Neural crest cell (in vitro differentiated cells): ENCODE data around the gene AGPAT4. TPM values are rescaled to one million over a fixed set of nuclear protein-coding genes. Genes with fewer than 3 reads are reported as not detected.

Experiments used
- DNase-seq: peaks from one replicate; pipeline ENCODE4 v3.0.0; 2021; ENCODE audit warnings: low read depth, mixed read lengths, low spot score
- H3K27ac Mint-ChIP-seq: one replicate; pipeline ENCODE4 v1.8.0; 2021; ENCODE audit warnings: mild to moderate bottlenecking, mixed read lengths; ENCODE audit not compliant: unreplicated experiment
- H3K27me3 Mint-ChIP-seq: 2 replicates; pipeline ENCODE4 v1.8.0; 2021; ENCODE audit warnings: low read depth, mild to moderate bottlenecking, mixed read lengths
- H3K36me3 Mint-ChIP-seq: 2 replicates; pipeline ENCODE4 v1.8.0; 2021; ENCODE audit warnings: low read depth, mild to moderate bottlenecking, mixed read lengths
- H3K4me1 Mint-ChIP-seq: 2 replicates; pipeline ENCODE4 v1.8.0; 2021; ENCODE audit warnings: mixed read lengths
- H3K4me3 Mint-ChIP-seq: one replicate; pipeline ENCODE4 v1.8.0; 2021; ENCODE audit warnings: mild to moderate bottlenecking, mixed read lengths
- H3K9me3 Mint-ChIP-seq: 2 replicates; pipeline ENCODE4 v1.8.0; 2021; ENCODE audit warnings: mixed read lengths
- CTCF ChIP-seq: fragments of 200-600 bp; sonication (generic); conservative IDR thresholded peaks from 2 replicates; pipeline ENCODE4 v1.5.0; 2021; ENCODE audit warnings: antibody characterized with exemption, mild to moderate bottlenecking
- total RNA-seq: library from RNA; stranded (reverse); gene quantifications from 2 replicates; pipeline ENCODE4 v1.2.1, GENCODE V29; 2021

AGPAT4 gene
- total RNA-seq, 1 donor from 2014 or later, result 37.6 TPM

DNA sequence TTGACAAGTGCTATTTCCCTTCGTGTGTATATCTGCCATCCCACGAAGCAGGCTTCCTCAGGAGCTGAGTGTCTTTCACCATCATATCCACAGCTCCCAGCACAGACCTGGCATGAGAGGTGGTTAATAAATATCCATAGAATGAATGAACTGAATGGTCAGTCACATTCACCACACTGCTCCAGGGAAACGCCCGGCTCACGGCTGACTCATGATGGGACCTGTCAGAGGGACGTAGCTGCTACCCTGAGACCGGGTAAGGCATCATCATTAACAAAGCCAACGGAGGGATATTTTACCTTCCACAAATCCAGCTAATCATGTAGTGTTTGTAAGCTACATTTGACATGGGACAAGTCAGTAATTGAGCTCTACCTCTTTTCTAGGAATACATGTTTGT is 12.5 kb downstream of the AGPAT4 start:
- Mint-ChIP-seq H3K9me3 (no peaks in the 10 kb centered on the region), H3K36me3 (peaks cover 28% of the 10 kb centered on the region)

DNA sequence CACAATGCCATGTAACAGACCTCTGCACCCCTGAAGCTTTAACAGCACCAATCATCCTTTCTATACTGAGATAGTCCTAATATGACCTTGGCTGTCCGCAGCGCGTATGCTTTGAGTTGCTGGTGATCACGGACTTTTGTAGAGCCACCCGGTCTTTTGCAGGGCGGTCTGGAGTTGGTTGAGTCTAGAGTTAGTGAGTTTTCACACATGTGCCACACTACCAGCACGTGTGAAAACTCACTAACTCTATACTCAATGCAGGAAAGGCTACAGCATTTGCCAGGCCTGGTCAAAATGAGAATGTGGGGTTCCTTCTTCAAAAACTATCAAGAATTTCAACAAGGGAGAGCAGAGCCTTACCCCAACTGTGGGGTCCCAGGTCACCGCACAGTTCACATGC is 14.6 kb downstream of the AGPAT4 start:
- no peak overlapping the region for H3K4me3 Mint-ChIP-seq
- H3K9me3 Mint-ChIP-seq, result no peaks in the 10 kb centered on the region
- DNase-seq, result no peak
- TF ChIP-seq CTCF, result no peak
- H3K27ac Mint-ChIP-seq, result no peak overlapping the region
- peaks cover 28% of the 10 kb centered on the region for H3K36me3 Mint-ChIP-seq
- H3K27me3 Mint-ChIP-seq, result no peaks in the 10 kb centered on the region
- H3K4me1 Mint-ChIP-seq, result peaks cover 19% of the 10 kb centered on the region

More for the DNA sequence above, 12.5 kb downstream of the AGPAT4 start:
- DNase-seq, result no peak
- Mint-ChIP-seq H3K4me1 (peaks cover 14% of the 10 kb centered on the region), H3K4me3 (no peak overlapping the region), H3K27ac (no peak overlapping the region), H3K27me3 (no peaks in the 10 kb centered on the region)
- no peak for TF ChIP-seq CTCF

- no peak for DNase-seq
- peaks cover 19% of the 10 kb centered on the region for H3K4me1 Mint-ChIP-seq
- peaks cover 28% of the 10 kb centered on the region for H3K36me3 Mint-ChIP-seq
- no peak overlapping the region for H3K4me3 Mint-ChIP-seq
- no peaks in the 10 kb centered on the region for H3K9me3 Mint-ChIP-seq
- TF ChIP-seq CTCF, result no peak
- no peak overlapping the region for H3K27ac Mint-ChIP-seq
- H3K27me3 Mint-ChIP-seq, result no peaks in the 10 kb centered on the region
These were observed 15.9 kb downstream of the AGPAT4 start for GRCh38 chr6:161257793-161258457.

- TF ChIP-seq CTCF, result no peak
- no peaks in the 10 kb centered on the region for H3K27me3 Mint-ChIP-seq
- H3K4me3 Mint-ChIP-seq, result no peak overlapping the region
- H3K36me3 Mint-ChIP-seq, result peaks cover 30% of the 10 kb centered on the region
- no peak for DNase-seq
- H3K27ac Mint-ChIP-seq, result no peak overlapping the region
- H3K4me1 Mint-ChIP-seq, result peaks cover 25% of the 10 kb centered on the region
- no peaks in the 10 kb centered on the region for H3K9me3 Mint-ChIP-seq
These were observed 17.5 kb downstream of the AGPAT4 start for GRCh38 chr6:161256407-161256806.

GRCh38 chr6:161255518-161255917 is 18.3 kb downstream of the AGPAT4 start:
- no peak for TF ChIP-seq CTCF
- Mint-ChIP-seq H3K36me3 (peaks cover 24% of the 10 kb centered on the region), H3K4me1 (peaks cover 26% of the 10 kb centered on the region), H3K9me3 (no peaks in the 10 kb centered on the region), H3K27ac (no peak overlapping the region), H3K4me3 (no peak overlapping the region), H3K27me3 (no peaks in the 10 kb centered on the region)
- DNase-seq, result no peak
